EL (cell line): ENCODE data around the gene KLHDC9.
A peak's percentile ranks its signal among the peaks of the same experiment; 100 is the strongest.
"Not testable (repeated sequence)": the region's sequence is repeated elsewhere in the genome, so short reads cannot be mapped to it uniquely, and the experiment has no call there.

Experiments used
- DNase-seq: peaks from one replicate; pipeline ENCODE4 v3.0.0-alpha.2; 2016

KLHDC9 gene, protein sequence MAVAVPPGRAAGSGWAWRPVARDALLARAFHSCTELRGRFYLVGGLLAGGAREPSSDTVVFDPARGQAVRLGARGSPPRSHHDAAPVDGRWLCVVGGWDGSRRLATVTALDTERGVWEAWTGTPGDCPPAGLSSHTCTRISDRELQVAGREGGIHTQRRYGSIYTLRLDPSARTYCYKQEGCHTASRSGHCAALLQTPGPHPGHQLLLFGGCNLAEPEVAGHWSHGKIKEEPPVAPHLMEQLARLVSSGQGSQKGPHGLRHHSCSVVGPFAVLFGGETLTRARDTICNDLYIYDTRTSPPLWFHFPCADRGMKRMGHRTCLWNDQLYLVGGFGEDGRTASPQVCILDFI

GRCh38 chr1:161098210-161099068 lies at the start of gene KLHDC9:
Gene KLHDC9, plus strand, starts transcription at chr1:161098361. Its CDS starts 175 bp downstream, at chr1:161098536.
- peak; percentile 70 for DNase-seq

- DNase-seq: no peak
Measured at GRCh38 chr1:161048949-161049722, 49.0 kb upstream of the KLHDC9 start.

DNA sequence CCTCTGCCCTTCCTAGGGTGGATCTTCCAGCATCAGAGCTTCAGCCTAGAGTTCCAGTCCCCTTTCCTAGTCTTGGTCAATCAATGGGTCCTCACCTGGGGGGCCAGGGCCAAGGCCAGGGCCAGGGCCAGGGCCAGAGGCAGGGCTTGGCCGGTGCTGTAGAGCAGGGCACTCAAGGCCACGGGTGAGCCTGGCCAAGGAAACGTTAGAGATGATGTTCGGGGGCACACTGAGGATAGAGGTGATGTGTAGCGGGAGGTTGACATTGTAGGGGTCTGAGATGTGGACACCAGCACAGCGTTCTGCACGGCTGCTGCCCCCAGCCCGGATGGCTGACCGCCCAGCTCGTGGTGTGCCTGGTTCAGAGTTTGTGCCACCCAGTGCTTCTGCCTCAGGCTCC lies 46.9 kb upstream of the KLHDC9 start:
- no peak for DNase-seq

DNA sequence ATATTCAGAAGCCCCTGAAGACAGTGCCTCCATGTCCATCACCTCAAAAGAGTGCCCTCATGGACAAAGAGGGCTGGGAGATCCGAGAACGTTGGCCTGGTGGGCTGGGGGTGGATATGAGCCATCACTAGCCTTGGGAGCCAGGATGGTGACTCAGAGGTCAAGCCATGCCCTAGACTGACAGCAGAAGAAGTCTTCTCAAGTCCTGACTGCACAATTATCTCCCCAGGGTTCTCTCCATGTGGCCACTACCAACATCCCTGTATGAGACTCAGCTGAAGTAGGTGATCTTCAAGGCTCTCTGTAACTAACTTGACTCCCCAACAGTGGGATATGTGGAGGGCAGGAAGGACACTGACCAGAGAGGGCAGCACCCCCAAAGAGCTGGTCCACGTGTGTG lies 45.3 kb upstream of the KLHDC9 start:
- peak; percentile 49 for DNase-seq

GRCh38 chr1:161054232-161054631 lies 43.9 kb upstream of the KLHDC9 start:
- no peak for DNase-seq

DNA sequence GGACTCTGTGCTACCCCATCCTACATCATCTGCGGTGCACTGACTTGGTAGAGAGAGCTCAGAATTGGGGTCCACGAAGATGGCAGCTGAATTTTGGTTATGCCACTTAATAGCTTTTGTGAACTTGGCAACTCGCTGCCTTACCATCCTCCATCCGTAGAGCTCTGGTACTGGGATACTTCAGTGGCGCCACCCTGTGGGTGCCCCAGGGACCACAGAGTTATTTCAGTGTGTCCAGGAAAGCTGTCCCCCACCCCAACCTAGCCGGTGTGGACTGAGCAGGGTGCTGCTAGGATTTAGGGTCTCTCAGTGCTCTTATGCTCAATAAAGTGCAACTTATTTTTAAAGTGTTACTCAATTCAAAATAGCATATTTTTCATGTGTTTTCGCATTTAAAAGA lies 43.4 kb upstream of the KLHDC9 start:
- DNase-seq: no peak

GRCh38 chr1:161059293-161059692 lies 38.9 kb upstream of the KLHDC9 start:
- no peak for DNase-seq

DNA sequence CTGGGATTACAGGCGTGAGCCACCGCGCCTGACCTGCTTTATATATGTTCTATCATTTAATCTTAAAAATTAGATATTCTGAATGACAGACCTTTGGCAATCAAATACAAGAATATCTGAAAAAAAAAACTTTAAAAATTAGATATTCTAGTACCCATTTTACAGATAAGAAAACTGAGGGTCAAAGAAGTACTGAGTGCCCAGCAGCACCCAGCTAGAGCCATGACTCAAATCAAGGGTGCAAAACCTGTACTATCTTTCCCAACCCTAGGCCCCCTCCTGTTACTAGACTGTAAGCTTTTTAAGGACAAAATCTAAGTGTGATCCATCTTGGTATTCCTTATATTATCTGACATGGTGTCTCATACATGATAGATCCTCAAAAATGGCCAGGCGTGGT lies 36.7 kb upstream of the KLHDC9 start:
- no peak for DNase-seq

DNA sequence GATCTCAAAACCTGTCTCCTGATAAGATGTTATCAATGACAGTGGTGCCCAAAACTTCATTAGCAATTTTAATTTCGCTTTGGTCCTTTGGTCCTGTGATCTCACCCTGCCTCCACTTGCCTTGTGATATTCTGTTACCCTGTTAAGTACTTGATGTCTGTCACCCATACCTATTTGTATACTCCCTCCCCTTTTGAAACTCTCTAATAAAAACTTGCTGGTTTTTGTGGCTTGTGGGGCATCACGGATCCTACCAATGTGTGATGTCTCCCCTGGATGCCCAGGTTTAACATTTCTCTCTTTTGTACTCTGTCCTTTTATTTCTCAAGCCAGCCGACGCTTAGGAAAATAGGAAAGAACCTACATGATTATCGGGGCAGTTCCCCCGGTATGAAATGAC lies 34.2 kb upstream of the KLHDC9 start:
- not testable (repeated sequence) for DNase-seq

DNA sequence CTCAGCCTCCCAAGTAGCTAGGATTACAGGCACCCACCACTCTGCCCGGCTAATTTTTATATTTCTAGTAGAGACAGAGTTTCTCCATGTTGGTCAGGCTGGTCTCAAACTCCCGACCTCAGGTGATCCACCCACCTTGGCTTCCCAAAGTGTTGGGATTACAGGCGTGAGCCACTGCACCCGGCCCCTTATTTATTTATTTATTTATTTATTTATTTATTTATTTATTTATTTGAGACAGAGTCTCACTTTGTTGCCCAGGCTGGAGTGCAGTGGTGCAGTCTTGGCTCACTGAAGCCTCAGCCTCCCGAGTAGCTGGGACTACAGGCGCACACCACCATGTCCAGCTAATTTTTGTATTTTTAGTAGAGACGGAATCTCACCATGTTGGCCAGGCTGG lies 32.5 kb upstream of the KLHDC9 start:
- not testable (repeated sequence) for DNase-seq

- no peak for DNase-seq
Measured at GRCh38 chr1:161066694-161067093, 31.5 kb upstream of the KLHDC9 start.

DNA sequence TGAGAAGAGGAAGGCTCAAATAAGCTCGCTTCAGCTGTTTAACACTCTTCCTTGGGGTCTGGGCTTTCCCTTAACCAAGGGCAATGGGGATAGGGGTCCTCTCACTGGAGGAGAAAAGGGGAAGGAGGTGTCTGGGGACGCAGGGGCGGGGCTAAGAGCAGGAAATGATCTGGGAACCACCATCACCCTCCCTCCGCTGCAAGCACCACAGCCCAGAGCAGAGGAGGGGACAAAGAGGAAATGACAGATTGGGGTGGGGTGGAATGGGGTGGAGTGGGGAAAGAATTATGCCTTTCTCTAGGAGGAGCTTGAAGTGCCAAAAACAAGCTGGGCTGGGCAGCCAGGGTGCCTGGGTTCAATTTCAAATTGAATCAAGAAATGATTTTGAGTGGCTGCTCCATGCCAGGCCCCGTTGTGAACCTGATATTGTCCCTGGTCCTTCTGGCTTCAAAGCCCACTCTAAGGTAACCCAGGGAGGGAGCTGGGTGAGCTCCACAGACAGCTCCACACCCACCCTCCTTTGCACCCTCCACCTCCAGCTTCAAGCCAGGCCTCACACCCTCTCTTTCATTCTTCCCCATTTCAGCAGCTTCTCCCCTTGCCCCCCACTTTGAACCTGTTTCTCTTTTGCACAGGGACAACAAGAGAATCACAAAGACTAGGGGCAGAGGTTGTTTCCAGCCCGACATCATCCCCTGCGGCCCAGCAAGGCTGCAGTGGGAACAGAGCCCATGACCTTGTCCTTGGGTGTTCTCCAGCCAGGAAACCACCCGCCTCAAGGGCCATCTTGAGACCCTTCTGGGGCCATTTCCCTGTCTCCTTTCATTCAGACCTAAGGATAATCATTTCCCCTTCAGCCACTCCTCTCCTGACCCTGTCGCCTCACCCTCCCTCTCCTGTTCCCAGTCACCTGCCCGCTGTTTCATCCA lies 29.6 kb upstream of the KLHDC9 start:
- peak; percentile 20 for DNase-seq

- DNase-seq: no peak
Measured at GRCh38 chr1:161069241-161069640, 28.9 kb upstream of the KLHDC9 start.

- no peak for DNase-seq
Measured at GRCh38 chr1:161069731-161070270, 28.4 kb upstream of the KLHDC9 start, which contains the start of gene ARHGAP30. Gene ARHGAP30, minus strand, starts transcription at chr1:161069891. Its CDS starts 267 bp downstream, at chr1:161069624.

DNA sequence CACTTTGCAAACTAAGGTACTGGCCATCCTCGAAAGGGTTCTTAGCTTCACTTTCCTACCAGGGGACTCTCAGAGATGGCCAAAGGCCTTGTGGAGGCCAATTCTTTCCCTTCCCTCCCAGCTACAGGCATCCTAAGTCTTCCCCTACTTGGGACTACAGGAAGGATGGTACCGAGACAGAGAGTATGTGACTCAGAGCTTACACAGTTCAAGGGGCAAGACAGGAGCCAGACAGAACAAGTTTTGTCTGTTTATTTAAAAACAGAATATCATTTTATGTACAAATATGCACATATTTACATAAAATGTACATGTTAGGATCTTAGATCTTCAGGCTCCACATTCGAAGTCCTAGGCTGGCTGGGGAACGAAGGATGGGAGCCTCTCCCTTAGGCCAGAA lies 27.4 kb upstream of the KLHDC9 start:
- DNase-seq: no peak

GRCh38 chr1:161071886-161072371 lies 26.2 kb upstream of the KLHDC9 start:
- DNase-seq: peak; percentile 36

GRCh38 chr1:161072751-161073449 lies 25.3 kb upstream of the KLHDC9 start:
- no peak for DNase-seq

DNA sequence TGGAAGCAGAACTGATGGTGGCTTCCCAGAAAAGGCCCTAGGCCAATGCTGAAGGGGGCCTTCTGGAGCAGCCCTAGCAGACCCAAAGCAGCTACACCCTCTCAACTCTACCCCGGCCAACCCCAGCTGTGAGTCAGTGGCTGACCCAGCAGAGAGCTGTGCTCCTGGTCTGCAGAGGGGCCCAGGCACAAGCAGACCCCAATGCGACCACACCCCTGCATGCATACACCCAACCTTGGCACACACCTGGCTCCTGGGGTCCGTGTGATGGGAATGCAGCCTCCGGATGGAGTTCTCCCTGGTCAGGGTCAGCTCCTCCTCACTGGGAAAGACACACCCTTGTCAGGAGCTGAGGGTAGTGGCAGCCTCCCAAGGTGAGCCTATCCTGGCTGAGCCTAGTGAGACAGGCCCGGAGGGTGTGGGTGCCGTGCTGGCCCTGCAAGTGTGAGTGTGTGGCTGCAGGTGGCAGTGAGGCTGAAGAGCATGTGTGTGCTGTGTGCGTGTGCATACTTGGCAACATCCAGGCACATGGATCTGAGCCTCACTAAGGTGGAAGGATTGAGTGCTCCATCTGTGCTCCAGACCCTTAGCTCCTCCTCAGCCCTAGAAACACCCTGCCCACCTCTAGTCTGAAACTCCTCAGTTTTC lies 24.6 kb upstream of the KLHDC9 start:
- no peak for DNase-seq

DNA sequence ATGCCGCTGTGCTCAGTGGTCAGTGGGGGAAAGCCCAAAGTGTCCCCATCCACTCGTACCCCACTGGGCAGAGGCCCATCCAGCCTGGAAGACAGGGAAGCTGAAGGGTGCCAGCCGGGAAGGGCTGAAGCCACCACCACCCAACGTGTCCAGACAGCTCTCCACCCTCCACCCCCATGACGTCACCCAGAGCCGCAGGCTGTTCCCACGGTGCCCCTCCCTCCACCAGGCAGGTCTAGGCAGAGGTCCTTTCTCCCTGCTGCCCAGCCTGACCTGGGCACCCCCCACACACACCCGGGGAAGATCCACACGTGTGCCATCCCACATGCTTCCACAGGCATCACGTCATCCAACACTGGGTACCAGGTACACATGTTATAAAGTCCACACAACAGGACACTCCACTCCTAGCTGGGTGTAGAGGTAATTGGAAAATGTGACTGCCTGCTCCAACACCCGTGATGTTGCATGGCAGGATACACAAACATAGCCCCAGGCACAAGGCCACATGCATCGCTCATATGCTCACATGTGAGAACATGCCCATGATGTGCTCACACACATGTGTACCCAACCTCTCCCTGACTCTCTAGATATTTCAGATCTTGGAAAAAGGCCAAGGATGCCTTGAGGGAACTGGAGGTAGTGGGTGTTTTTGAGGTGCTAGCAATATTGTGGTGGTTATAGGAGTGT lies 23.3 kb upstream of the KLHDC9 start:
- DNase-seq: no peak

GRCh38 chr1:161076410-161076809 lies 21.8 kb upstream of the KLHDC9 start:
- DNase-seq: no peak
